ENCODE data around the gene PNPLA6.

DNA sequence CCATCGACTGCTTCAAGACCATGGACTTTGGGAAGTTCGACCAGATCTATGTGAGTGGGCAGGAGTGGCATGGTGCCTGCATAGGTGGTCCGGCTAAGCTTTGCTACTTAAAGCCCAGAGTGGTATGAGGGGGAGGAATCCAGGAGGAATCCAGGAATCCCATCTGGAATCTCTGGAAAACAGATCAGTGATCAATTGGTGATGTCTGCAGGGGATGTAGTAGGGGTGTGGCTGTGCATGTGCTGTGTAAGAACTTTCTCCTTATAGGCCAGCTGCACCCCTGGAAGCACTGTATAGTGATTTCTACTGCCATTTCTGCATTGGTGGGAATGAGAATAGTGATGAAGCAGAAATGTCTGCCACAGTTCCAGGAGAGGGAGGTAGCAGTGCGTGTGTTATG is 23.6 kb downstream of the PNPLA6 start:
- TF ChIP-seq, protein P1, sequence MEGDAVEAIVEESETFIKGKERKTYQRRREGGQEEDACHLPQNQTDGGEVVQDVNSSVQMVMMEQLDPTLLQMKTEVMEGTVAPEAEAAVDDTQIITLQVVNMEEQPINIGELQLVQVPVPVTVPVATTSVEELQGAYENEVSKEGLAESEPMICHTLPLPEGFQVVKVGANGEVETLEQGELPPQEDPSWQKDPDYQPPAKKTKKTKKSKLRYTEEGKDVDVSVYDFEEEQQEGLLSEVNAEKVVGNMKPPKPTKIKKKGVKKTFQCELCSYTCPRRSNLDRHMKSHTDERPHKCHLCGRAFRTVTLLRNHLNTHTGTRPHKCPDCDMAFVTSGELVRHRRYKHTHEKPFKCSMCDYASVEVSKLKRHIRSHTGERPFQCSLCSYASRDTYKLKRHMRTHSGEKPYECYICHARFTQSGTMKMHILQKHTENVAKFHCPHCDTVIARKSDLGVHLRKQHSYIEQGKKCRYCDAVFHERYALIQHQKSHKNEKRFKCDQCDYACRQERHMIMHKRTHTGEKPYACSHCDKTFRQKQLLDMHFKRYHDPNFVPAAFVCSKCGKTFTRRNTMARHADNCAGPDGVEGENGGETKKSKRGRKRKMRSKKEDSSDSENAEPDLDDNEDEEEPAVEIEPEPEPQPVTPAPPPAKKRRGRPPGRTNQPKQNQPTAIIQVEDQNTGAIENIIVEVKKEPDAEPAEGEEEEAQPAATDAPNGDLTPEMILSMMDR (conservative IDR thresholded peaks at IDR 0.05; ENCODE audit: low read depth in 2 of 2): no peak
- TF ChIP-seq JUNB (IDR thresholded peaks at IDR 0.05; ENCODE audit: unreplicated experiment) (no peak), POLR2AphosphoS5 (IDR thresholded peaks at IDR 0.05; ENCODE audit: low read depth) (no peak), EZH2 (IDR thresholded peaks at IDR 0.05; ENCODE audit: low read depth, unreplicated experiment) (no peak), EZH2phosphoT487 (IDR thresholded peaks at IDR 0.05; ENCODE audit: unreplicated experiment) (no peak), CREB1 (CRISPR knock-in tag; IDR thresholded peaks at IDR 0.05; ENCODE audit: low read depth) (no peak)
- TF ChIP-seq, protein P2, sequence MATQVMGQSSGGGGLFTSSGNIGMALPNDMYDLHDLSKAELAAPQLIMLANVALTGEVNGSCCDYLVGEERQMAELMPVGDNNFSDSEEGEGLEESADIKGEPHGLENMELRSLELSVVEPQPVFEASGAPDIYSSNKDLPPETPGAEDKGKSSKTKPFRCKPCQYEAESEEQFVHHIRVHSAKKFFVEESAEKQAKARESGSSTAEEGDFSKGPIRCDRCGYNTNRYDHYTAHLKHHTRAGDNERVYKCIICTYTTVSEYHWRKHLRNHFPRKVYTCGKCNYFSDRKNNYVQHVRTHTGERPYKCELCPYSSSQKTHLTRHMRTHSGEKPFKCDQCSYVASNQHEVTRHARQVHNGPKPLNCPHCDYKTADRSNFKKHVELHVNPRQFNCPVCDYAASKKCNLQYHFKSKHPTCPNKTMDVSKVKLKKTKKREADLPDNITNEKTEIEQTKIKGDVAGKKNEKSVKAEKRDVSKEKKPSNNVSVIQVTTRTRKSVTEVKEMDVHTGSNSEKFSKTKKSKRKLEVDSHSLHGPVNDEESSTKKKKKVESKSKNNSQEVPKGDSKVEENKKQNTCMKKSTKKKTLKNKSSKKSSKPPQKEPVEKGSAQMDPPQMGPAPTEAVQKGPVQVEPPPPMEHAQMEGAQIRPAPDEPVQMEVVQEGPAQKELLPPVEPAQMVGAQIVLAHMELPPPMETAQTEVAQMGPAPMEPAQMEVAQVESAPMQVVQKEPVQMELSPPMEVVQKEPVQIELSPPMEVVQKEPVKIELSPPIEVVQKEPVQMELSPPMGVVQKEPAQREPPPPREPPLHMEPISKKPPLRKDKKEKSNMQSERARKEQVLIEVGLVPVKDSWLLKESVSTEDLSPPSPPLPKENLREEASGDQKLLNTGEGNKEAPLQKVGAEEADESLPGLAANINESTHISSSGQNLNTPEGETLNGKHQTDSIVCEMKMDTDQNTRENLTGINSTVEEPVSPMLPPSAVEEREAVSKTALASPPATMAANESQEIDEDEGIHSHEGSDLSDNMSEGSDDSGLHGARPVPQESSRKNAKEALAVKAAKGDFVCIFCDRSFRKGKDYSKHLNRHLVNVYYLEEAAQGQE (IDR thresholded peaks at IDR 0.05; ENCODE audit: unreplicated experiment): no peak
